Neuronal stem cell (in vitro differentiated cells): ENCODE data around the gene MAP1S.

ENCODE experiments used
- DNase-seq: peaks from one replicate; pipeline ENCODE4 v3.0.0-alpha.2; 2013; ENCODE audit warnings: low spot score
- H2AFZ ChIP-seq: one replicate; pipeline ENCODE4 v1.6.1; 2013; ENCODE audit warnings: mild to moderate bottlenecking, low read length, inconsistent platforms
- H2AK5ac ChIP-seq: 2 replicates; pipeline ENCODE4 v1.6.1; 2013; ENCODE audit warnings: low read depth, mild to moderate bottlenecking, inconsistent platforms, low read length, moderate library complexity, mixed read lengths
- H2BK120ac ChIP-seq: 2 replicates; pipeline ENCODE4 v1.6.1; 2013; ENCODE audit warnings: low read depth, mild to moderate bottlenecking, inconsistent platforms, low read length, moderate library complexity, mixed read lengths
- H2BK12ac ChIP-seq: one replicate; pipeline ENCODE4 v1.6.1; 2013; ENCODE audit warnings: low read length, inconsistent platforms
- H2BK15ac ChIP-seq: 2 replicates; pipeline ENCODE4 v1.6.1; 2013; ENCODE audit warnings: mild to moderate bottlenecking, low read length, inconsistent platforms, mixed read lengths
- H2BK5ac ChIP-seq: one replicate; pipeline ENCODE4 v1.6.1; 2013; ENCODE audit warnings: inconsistent platforms, mild to moderate bottlenecking, low read length, moderate library complexity
- H3K14ac ChIP-seq: one replicate; pipeline ENCODE4 v1.6.1; 2013; ENCODE audit warnings: low read length, inconsistent platforms
- H3K18ac ChIP-seq: 2 replicates; pipeline ENCODE4 v1.6.1; 2013; ENCODE audit warnings: low read length, inconsistent platforms
- H3K23ac ChIP-seq: 2 replicates; pipeline ENCODE4 v1.6.1; 2013; ENCODE audit warnings: low read depth, mild to moderate bottlenecking, mixed read lengths, low read length, inconsistent platforms; ENCODE audit not compliant: poor library complexity
- H3K27ac ChIP-seq: replicated peaks from 3 replicates; pipeline ENCODE4 v1.5.1; 2013; ENCODE audit warnings: low read length, inconsistent platforms
- H3K27me3 ChIP-seq, 3 experiments: 2 replicates each; pipeline ENCODE4 v1.6.1; 2013; ENCODE audit warnings: low read length in 3 of 3, mild to moderate bottlenecking in 2 of 3, inconsistent platforms in 1 of 3, low read depth in 1 of 3, mixed read lengths in 1 of 3, moderate library complexity in 1 of 3; ENCODE audit not compliant: control insufficient read depth in 3 of 3, insufficient read depth in 3 of 3
- H3K36me3 ChIP-seq, 2 donors: replicated peaks in 1 of 2; 2 replicates each; pipeline ENCODE4 v1.6.1; 2013; ENCODE audit warnings: low read length in 2 of 2; ENCODE audit not compliant: control insufficient read depth in 2 of 2, insufficient read depth in 2 of 2
- H3K4ac ChIP-seq: 2 replicates; pipeline ENCODE4 v1.6.1; 2013; ENCODE audit warnings: inconsistent platforms, mild to moderate bottlenecking, low read length, moderate library complexity
- H3K4me1 ChIP-seq, 2 donors: 1 replicate in 1 of 2; 2 replicates in 1 of 2; pipeline ENCODE4 v1.6.1; 2013; ENCODE audit warnings: low read length in 2 of 2, low read depth in 1 of 2; ENCODE audit not compliant: control insufficient read depth in 2 of 2, insufficient read depth in 1 of 2
- H3K4me2 ChIP-seq: one replicate; pipeline ENCODE4 v1.6.1; 2013; ENCODE audit warnings: mild to moderate bottlenecking, low read length, inconsistent platforms; ENCODE audit not compliant: insufficient read depth, poor library complexity, severe bottlenecking
- H3K4me3 ChIP-seq, 2 donors: 2 replicates each; pipeline ENCODE4 v1.5.1; 2013; ENCODE audit warnings: low read length in 2 of 2, mild to moderate bottlenecking in 2 of 2, inconsistent platforms in 1 of 2, moderate library complexity in 1 of 2
- H3K79me1 ChIP-seq: one replicate; pipeline ENCODE4 v1.6.1; 2013; ENCODE audit warnings: low read depth, mild to moderate bottlenecking, inconsistent platforms, low read length, moderate library complexity
- H3K9ac ChIP-seq: one replicate; pipeline ENCODE4 v1.6.1; 2013; ENCODE audit warnings: mild to moderate bottlenecking, low read depth, low read length, inconsistent platforms; ENCODE audit not compliant: poor library complexity
- H3K9me3 ChIP-seq, 2 donors: replicated peaks in 1 of 2; 2 replicates each; pipeline versions ENCODE3 to v1.6.1; 2013; ENCODE audit warnings: low read length in 2 of 2, mild to moderate bottlenecking in 2 of 2, inconsistent platforms in 1 of 2, low read depth in 1 of 2, mixed read lengths in 1 of 2, moderate library complexity in 1 of 2; ENCODE audit not compliant: control insufficient read depth in 2 of 2, insufficient read depth in 1 of 2
- H4K8ac ChIP-seq: one replicate; pipeline ENCODE4 v1.6.1; 2013; ENCODE audit warnings: low read depth, mild to moderate bottlenecking, inconsistent platforms, low read length, moderate library complexity
- H4K91ac ChIP-seq: one replicate; pipeline ENCODE4 v1.6.1; 2013; ENCODE audit warnings: low read length, low read depth, mild to moderate bottlenecking, inconsistent platforms; ENCODE audit not compliant: poor library complexity
- WGBS, 2 donors: extraction: QIAGEN DNeasy Blood & Tissue Kit; methylation state at CpG; one replicate each; pipeline ENCODE4 v1.1.7; 2013; ENCODE audit warnings: missing lambda C conversion rate in 2 of 2, mixed read lengths in 1 of 2; ENCODE audit not compliant: insufficient read length in 2 of 2, insufficient replicate concordance in 1 of 2; ENCODE audit errors: extremely low coverage in 2 of 2; 5-methylcytosine and 5-hydroxymethylcytosine counted together

Gene MAP1S

DNA sequence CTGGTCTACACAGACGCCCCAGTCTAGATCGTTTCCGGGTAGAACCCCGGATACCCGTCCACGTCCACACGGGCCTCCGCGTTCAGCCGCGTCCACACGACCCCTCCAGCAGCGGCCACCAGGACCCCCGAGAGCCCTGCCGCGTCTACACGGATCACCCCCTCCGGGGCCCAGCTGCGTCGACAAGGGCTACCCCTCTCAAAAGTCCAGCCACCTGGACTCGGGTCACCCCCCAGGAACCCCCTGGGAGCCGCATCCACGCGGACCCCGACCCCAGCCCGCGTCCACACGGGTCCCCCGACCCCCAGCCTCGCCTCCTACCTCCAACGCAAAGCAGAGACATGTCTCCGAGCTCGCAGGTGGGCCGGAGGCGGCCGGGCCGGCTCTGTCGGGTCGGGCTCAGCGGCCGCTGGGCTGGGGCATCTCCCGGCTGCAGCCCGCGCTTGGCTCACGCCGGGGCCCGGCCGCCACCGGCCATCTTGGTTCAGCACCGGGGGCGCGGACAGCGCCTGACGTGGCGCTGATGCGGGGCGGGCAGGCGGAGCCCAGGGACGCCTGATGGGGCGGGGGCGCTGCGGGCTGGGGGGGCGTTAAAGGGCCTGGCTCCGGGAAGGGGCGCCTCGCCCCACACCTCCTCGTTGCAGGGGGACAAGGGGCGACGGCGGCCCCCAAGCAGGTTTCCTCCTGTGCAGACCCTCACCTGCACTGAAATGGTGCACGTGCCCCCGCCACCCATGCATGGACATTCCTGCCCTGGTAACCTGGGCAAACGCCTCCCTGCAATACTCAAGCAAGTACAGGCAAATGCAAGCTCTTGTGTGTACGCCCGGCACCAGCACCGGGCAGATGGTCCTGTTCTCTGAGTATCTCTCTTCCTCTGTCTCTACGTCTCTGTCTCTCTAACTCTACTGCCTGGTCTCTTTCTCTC is 31.2 kb upstream of the MAP1S start, which contains the start of gene UNC13A:
Gene UNC13A, minus strand, starts transcription at position 498 of the 928 bp plus-strand sequence. Its CDS starts 155 bp downstream, at position 343.
- Histone ChIP-seq H3K4me3 (peak within 1 kb of the TSS; percentile 62 to 63), H3K79me1 (no peaks in the 10 kb centered on the region), H2BK120ac (no peak within 1 kb of the TSS), H2BK15ac (peak within 1 kb of the TSS; percentile 37), H2BK12ac (peak within 1 kb of the TSS; percentile 90), H4K8ac (no peak within 1 kb of the TSS), H3K36me3 (no peaks in the 10 kb centered on the region), H3K23ac (peak within 1 kb of the TSS; percentile 65), H3K4ac (no peak within 1 kb of the TSS), H3K4me2 (peak within 1 kb of the TSS; percentile 73), H3K9me3 (no peaks in the 10 kb centered on the region), H3K14ac (no peak within 1 kb of the TSS), H2BK5ac (no peak within 1 kb of the TSS), H3K27me3 (peaks cover 0 to 16% (median 5%) of the 10 kb centered on the region in 3 experiments), H3K18ac (peak within 1 kb of the TSS; percentile 80), H4K91ac (no peak within 1 kb of the TSS), H3K9ac (no peak within 1 kb of the TSS), H3K4me1 (peaks cover 21 to 22% of the 10 kb centered on the region in 2 donors), H2AFZ (peak within 1 kb of the TSS; percentile 93), H3K27ac (no peak within 1 kb of the TSS), H2AK5ac (no peak within 1 kb of the TSS)
- WGBS, 2 donors = no CpG with 5 or more reads among the region's 77 CpGs
- peak; percentile 79 for DNase-seq

DNA sequence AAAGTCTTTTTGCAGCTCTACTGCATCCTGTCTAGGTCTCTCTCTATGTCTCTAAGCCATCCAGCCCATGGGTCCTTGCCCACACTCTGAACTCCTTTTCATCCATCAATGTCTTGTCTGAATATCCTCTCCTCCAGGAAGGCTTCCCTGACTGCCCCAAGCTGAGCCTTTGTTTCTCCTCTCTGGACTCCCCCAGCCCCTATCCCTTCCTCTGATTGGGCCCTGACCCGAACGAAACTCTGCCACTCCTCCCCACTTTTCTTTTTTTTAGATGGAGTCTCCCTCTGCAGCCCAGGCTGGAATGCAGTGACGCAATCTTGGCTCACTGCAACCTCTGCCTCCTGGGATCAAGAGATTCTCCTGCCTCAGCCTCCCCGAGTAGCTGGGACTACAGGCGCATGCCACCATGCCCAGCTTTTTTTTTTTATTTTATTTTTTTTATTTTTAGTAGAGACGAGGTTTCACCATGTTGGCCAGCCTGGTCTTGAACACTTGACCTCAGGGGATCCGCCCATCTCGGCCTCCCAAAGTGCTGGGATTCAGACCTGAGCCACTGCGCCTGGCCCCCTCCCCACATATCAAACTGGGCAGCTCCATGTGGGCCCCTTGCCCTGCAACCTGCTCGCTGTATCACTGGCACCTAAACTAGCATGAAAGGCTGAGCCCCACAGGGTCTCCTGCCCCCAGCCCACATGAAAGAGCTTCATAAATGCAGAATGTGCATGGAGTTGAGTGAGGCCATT is 30.3 kb upstream of the MAP1S start:
- Histone ChIP-seq H2BK15ac (no peak overlapping the region), H3K4me2 (no peak overlapping the region), H2AFZ (peak overlapping the region; percentile 93), H3K27ac (no peak overlapping the region), H3K4me1 (peaks cover 21 to 22% of the 10 kb centered on the region in 2 donors), H4K8ac (no peak overlapping the region), H2BK12ac (peak overlapping the region; percentile 16), H4K91ac (no peak overlapping the region), H2BK5ac (no peak overlapping the region), H3K9ac (no peak overlapping the region), H2BK120ac (no peak overlapping the region), H3K9me3 (no peaks in the 10 kb centered on the region), H2AK5ac (peak overlapping the region; percentile 52), H3K4ac (no peak overlapping the region), H3K79me1 (no peaks in the 10 kb centered on the region), H3K23ac (no peak overlapping the region), H3K14ac (no peak overlapping the region), H3K4me3 (no peak overlapping the region), H3K36me3 (no peaks in the 10 kb centered on the region), H3K27me3 (peaks cover 0 to 16% (median 5%) of the 10 kb centered on the region in 3 experiments), H3K18ac (peak overlapping the region; percentile 28)
- DNase-seq = no peak
- WGBS, 2 donors = no CpG with 5 or more reads among the region's 10 CpGs

DNA sequence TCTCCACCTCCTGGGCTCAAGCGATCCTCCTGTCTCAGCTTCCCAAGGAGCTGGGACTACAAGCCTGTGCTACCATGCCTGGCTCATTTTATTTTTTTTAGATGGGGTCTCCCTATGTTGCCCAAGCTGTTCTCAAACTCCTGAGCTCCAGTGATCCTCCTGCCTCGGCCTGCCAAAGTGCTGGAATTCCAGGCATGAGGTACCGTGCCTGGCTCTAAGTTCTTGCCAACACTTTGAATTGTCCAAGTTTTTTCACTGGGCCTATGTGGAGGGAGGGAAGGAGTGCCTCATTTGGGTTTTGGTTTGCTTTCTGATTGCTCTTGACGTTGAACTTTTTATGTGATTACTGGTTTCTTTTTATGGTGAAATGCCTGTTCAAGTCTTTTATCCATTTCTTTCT is 26.7 kb upstream of the MAP1S start:
- Histone ChIP-seq H3K4me2 (no peak overlapping the region), H4K8ac (no peak overlapping the region), H3K36me3 (no peaks in the 10 kb centered on the region), H3K27me3 (peaks cover 2 to 5% (median 3%) of the 10 kb centered on the region in 3 experiments), H4K91ac (no peak overlapping the region), H2AK5ac (no peak overlapping the region), H2BK12ac (no peak overlapping the region), H2BK120ac (no peak overlapping the region), H3K18ac (no peak overlapping the region), H3K9me3 (no peaks in the 10 kb centered on the region), H2AFZ (no peak overlapping the region), H3K9ac (no peak overlapping the region), H3K4me1 (peaks cover 5% of the 10 kb centered on the region in 2 donors), H3K27ac (no peak overlapping the region), H3K4ac (no peak overlapping the region), H3K79me1 (no peaks in the 10 kb centered on the region), H3K4me3 (no peak overlapping the region), H2BK15ac (no peak overlapping the region), H3K23ac (no peak overlapping the region), H3K14ac (no peak overlapping the region), H2BK5ac (no peak overlapping the region)
- DNase-seq = no peak
- no CpG with 5 or more reads among the region's 4 CpGs for WGBS, 2 donors

DNA sequence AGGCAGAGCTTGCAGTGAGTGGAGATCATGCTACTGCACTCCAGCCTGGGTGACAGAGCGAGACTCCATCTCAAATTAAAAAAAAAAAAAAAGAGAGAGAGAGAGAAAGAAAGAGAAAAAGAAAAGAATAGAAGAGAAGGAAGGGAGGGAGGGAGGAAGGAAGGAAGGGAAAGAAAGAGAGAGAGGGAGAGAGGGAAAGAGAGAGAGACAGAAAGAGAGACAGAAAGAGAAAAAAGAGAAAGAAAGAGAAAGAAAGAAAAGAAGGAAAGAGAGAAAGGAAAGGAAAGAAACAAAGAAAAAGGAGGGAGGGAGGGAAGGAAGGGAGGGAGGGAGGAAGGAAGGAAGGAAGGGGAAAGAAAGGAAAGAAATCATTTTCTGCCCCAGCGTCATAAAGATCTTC is 24.1 kb upstream of the MAP1S start:
- H3K27ac ChIP-seq = no peak overlapping the region
- H3K18ac ChIP-seq = no peak overlapping the region
- no peak overlapping the region for H4K91ac ChIP-seq
- no peak overlapping the region for H3K4me3 ChIP-seq
- H3K36me3 ChIP-seq = no peaks in the 10 kb centered on the region
- H2BK15ac ChIP-seq = no peak overlapping the region
- no peak overlapping the region for H3K23ac ChIP-seq
- no peak overlapping the region for H2AFZ ChIP-seq
- WGBS, 2 donors = no CpG with 5 or more reads among the region's 2 CpGs
- H3K9ac ChIP-seq = no peak overlapping the region
- H3K4me1 ChIP-seq = no peaks in the 10 kb centered on the region
- H3K9me3 ChIP-seq = no peaks in the 10 kb centered on the region
- H2BK12ac ChIP-seq = no peak overlapping the region
- H3K4ac ChIP-seq = no peak overlapping the region
- H3K79me1 ChIP-seq = no peaks in the 10 kb centered on the region
- no peak overlapping the region for H3K4me2 ChIP-seq
- no peak overlapping the region for H3K14ac ChIP-seq
- H2AK5ac ChIP-seq = no peak overlapping the region
- DNase-seq = no peak
- H2BK5ac ChIP-seq = no peak overlapping the region
- no peak overlapping the region for H4K8ac ChIP-seq
- no peak overlapping the region for H2BK120ac ChIP-seq
- peaks cover 0 to 3% (median 2%) of the 10 kb centered on the region in 3 experiments for H3K27me3 ChIP-seq
